Endothelial cell of umbilical vein (primary cell): ENCODE measurements around the gene CIZ1. TPM values are rescaled to one million over a fixed set of nuclear protein-coding genes. Genes with fewer than 3 reads are reported as not detected.

ENCODE experiments used
- BruUV-seq: library from RNA; stranded (reverse); fragments of 400-500 nt; replicated peaks from 2 replicates; lab custom pipeline; 2021; lab: Mats Ljungman, UMichigan
- CTCF ChIA-PET: fragments of 300-600, 350-600 bp; sonication (Branson Sonifier 250); formaldehyde crosslinking; loops from one replicate; lab custom pipeline; 2021; ENCODE audit warnings: antibody characterized with exemption, inconsistent platforms; lab: Charles Lee
- POLR2A ChIA-PET: fragments of 300-600, 350-600 bp; sonication (Branson Sonifier 250); formaldehyde crosslinking; loops from one replicate; lab custom pipeline; 2021; ENCODE audit warnings: antibody characterized with exemption, inconsistent platforms; lab: Charles Lee
- DNase-seq: peaks from one replicate; pipeline ENCODE4 v3.0.0-alpha.2; 2011; ENCODE audit warnings: low read depth, low spot score
- FAIRE-seq: peaks from 2 replicates; lab custom pipeline; 2011; peaks lifted over from hg19 to GRCh38; lab: Jason Lieb, UNC
- H2AFZ ChIP-seq: 2 replicates; pipeline ENCODE4 v1.6.0; 2012; ENCODE audit warnings: low read depth, low read length, control low read depth, inconsistent platforms
- H3K27ac ChIP-seq: 2 replicates; pipeline ENCODE4 v1.5.1; 2011; ENCODE audit warnings: low read depth, mild to moderate bottlenecking, control low read depth, low read length, moderate library complexity; ENCODE audit not compliant: insufficient read depth
- H3K27me3 ChIP-seq, 2 experiments: 2 replicates each; pipeline versions ENCODE4 v1.6.0 to v1.6.1; 2011; ENCODE audit warnings: low read length in 2 of 2, mixed read lengths in 1 of 2; ENCODE audit not compliant: control insufficient read depth in 2 of 2, insufficient read depth in 2 of 2
- H3K36me3 ChIP-seq, 2 experiments: 2 replicates in 1 of 2; 3 replicates in 1 of 2; pipeline ENCODE4 v1.5.1; 2011; ENCODE audit warnings: low read length in 2 of 2, mild to moderate bottlenecking in 1 of 2, moderate library complexity in 1 of 2; ENCODE audit not compliant: control insufficient read depth in 2 of 2, insufficient read depth in 2 of 2; ENCODE audit errors: extremely low read depth in 1 of 2
- H3K4me1 ChIP-seq: 3 replicates; pipeline ENCODE4 v1.5.1; 2011; ENCODE audit warnings: mild to moderate bottlenecking, low read length; ENCODE audit not compliant: control insufficient read depth, insufficient read depth; ENCODE audit errors: extremely low read depth
- H3K4me2 ChIP-seq: 2 replicates; pipeline ENCODE4 v1.6.1; 2011; ENCODE audit warnings: low read length, control low read depth, mixed read lengths; ENCODE audit not compliant: insufficient read depth
- H3K4me3 ChIP-seq, 3 experiments: fragments of 200-600 bp in 1 of 3; sonication (generic), shearing (Covaris generic) in 1 of 3; replicated peaks in 1 of 3; 2 replicates each; pipeline ENCODE4 v1.5.1; 2011 to 2016; ENCODE audit warnings: control low read depth in 3 of 3, low read length in 3 of 3, mild to moderate bottlenecking in 2 of 3, inconsistent platforms in 1 of 3, low read depth in 1 of 3, moderate library complexity in 1 of 3; ENCODE audit not compliant: insufficient read depth in 1 of 3
- H3K79me2 ChIP-seq: 2 replicates; pipeline ENCODE4 v1.6.0; 2012; ENCODE audit warnings: low read length, inconsistent platforms; ENCODE audit not compliant: control insufficient read depth, insufficient read depth
- H3K9ac ChIP-seq: replicated peaks from 2 replicates; pipeline ENCODE3; 2011; ENCODE audit warnings: low read length, control low read depth; ENCODE audit not compliant: insufficient read depth; ENCODE audit errors: extremely low read depth
- H3K9me1 ChIP-seq: replicated peaks from 3 replicates; pipeline ENCODE4 v1.6.0; 2011; ENCODE audit warnings: mild to moderate bottlenecking, low read length; ENCODE audit not compliant: control insufficient read depth, insufficient read depth; ENCODE audit errors: extremely low read depth
- H3K9me3 ChIP-seq: replicated peaks from 2 replicates; pipeline ENCODE4 v1.5.1; 2012; ENCODE audit warnings: low read length, inconsistent platforms; ENCODE audit not compliant: control insufficient read depth, insufficient read depth
- H4K20me1 ChIP-seq: replicated peaks from 2 replicates; pipeline ENCODE3; 2011; ENCODE audit warnings: mild to moderate bottlenecking, low read length; ENCODE audit not compliant: control insufficient read depth, insufficient read depth; ENCODE audit errors: extremely low read depth
- EZH2 ChIP-seq: IDR thresholded peaks from 2 replicates; pipeline ENCODE4 v1.6.1; 2012; ENCODE audit warnings: borderline replicate concordance, low read depth, mild to moderate bottlenecking, moderate library complexity, low read length, inconsistent platforms; ENCODE audit not compliant: severe bottlenecking
- FOS ChIP-seq: IDR thresholded peaks from 2 replicates; pipeline ENCODE4 v1.6.1; 2011; ENCODE audit warnings: mild to moderate bottlenecking, low read length, moderate library complexity, borderline replicate concordance; ENCODE audit not compliant: insufficient read depth
- GATA2 ChIP-seq: IDR thresholded peaks from 2 replicates; pipeline ENCODE4 v1.7.0; 2011; ENCODE audit warnings: low read depth, mild to moderate bottlenecking, moderate library complexity, mixed read lengths, low read length; ENCODE audit not compliant: insufficient read length, insufficient read depth
- JUN ChIP-seq: IDR thresholded peaks from 2 replicates; pipeline ENCODE4 v1.6.1; 2011; ENCODE audit warnings: borderline replicate concordance, low read depth; ENCODE audit not compliant: insufficient read length, insufficient read depth
- MAX ChIP-seq: IDR thresholded peaks from 2 replicates; pipeline ENCODE4 v1.6.1; 2011; ENCODE audit not compliant: insufficient read depth, insufficient read length
- MYC ChIP-seq: IDR thresholded peaks from one replicate; pipeline ENCODE4 v1.6.1; 2011; ENCODE audit warnings: mild to moderate bottlenecking, low read depth, low read length
- POLR2A ChIP-seq: IDR thresholded peaks from 2 replicates; pipeline ENCODE4 v1.6.1; 2012; ENCODE audit warnings: low read depth, mild to moderate bottlenecking, control low read depth, low read length
- POLR2AphosphoS5 ChIP-seq: IDR thresholded peaks from 2 replicates; pipeline ENCODE4 v1.6.1; 2012; ENCODE audit warnings: low read depth, mild to moderate bottlenecking, control low read depth, low read length, moderate library complexity; ENCODE audit not compliant: insufficient read depth
- dilution Hi-C: fragments of 300-500 bp; cut with MboI; formaldehyde crosslinking; loops from one replicate; pipeline ENCODE4 v1.15.0; 2019; ENCODE audit warnings: low sequenced_read_pairs; ENCODE audit not compliant: extremely low pct_ligation_motif_present
- intact Hi-C: fragments of 100-400 bp; cut with micrococcal nuclease; formaldehyde crosslinking; loops from one replicate; pipeline ENCODE4 v1.10.0; 2022
- polyA plus RNA-seq, 4 experiments: library from polyadenylated mRNA; depleted of rRNA in 3 of 4; stranded (reverse) in 3 of 4; unstranded in 1 of 4; fragments of >200 nt; gene quantifications; 2 replicates each; pipeline versions ENCODE4 v1.2.1 to v1.2.3, GENCODE V29; 2011 to 2012; ENCODE audit warnings: missing spikeins in 1 of 4
- total RNA-seq: library from RNA; stranded (reverse); gene quantifications from 2 replicates; pipeline ENCODE4 v1.2.3, GENCODE V29; 2021
- TF ChIP-seq, protein P1 (sequence below), 2 donors: IDR thresholded peaks; 1 replicate in 1 of 2; 2 replicates in 1 of 2; pipeline ENCODE4 v1.5.1; 2011; ENCODE audit warnings: low read length in 2 of 2, mild to moderate bottlenecking in 2 of 2, moderate library complexity in 2 of 2, control low read depth in 1 of 2, inconsistent platforms in 1 of 2, low read depth in 1 of 2; ENCODE audit not compliant: insufficient read depth in 1 of 2; ENCODE audit errors: extremely low read depth in 1 of 2

Gene CIZ1
- total and polyA plus RNA-seq, 2 donors (not counting 3 experiments of a cell fraction or from before 2014, with no cell fraction given), result 88.3 to 150 TPM

GRCh38 chr9:128120741-128121465 lies 70.5 kb downstream of the CIZ1 start:
- no TSS peak for BruUV-seq
- Histone ChIP-seq H4K20me1 (no peaks in the 10 kb centered on the region), H2AFZ (no peak overlapping the region), H3K4me2 (no peak overlapping the region), H3K36me3 (peaks cover 0 to 16% of the 10 kb centered on the region in 2 experiments), H3K9me3 (no peaks in the 10 kb centered on the region), H3K27me3 (no peaks in the 10 kb centered on the region), H3K9ac (no peak overlapping the region), H3K4me1 (peaks cover under 1% of the 10 kb centered on the region), H3K27ac (no peak overlapping the region), H3K79me2 (peaks cover 2% of the 10 kb centered on the region), H3K9me1 (no peaks in the 10 kb centered on the region), H3K4me3 (no peak overlapping the region)
- FAIRE-seq (no peak), DNase-seq (no peak)
- ChIA-PET POLR2A (no interaction called here), CTCF (interaction anchor here (1.3 kb wide), 1 partner anchor 177 kb away, joined by 3 read pairs; no protein-coding TSS in a partner anchor)
- dilution Hi-C loops, result no loop called here
- intact Hi-C loops, result no loop called here
- TF ChIP-seq MYC (no peak), EZH2 (no peak), FOS (no peak), POLR2A (no peak), JUN (no peak), GATA2 (no peak), MAX (no peak), POLR2AphosphoS5 (no peak)
- TF ChIP-seq, protein P1, sequence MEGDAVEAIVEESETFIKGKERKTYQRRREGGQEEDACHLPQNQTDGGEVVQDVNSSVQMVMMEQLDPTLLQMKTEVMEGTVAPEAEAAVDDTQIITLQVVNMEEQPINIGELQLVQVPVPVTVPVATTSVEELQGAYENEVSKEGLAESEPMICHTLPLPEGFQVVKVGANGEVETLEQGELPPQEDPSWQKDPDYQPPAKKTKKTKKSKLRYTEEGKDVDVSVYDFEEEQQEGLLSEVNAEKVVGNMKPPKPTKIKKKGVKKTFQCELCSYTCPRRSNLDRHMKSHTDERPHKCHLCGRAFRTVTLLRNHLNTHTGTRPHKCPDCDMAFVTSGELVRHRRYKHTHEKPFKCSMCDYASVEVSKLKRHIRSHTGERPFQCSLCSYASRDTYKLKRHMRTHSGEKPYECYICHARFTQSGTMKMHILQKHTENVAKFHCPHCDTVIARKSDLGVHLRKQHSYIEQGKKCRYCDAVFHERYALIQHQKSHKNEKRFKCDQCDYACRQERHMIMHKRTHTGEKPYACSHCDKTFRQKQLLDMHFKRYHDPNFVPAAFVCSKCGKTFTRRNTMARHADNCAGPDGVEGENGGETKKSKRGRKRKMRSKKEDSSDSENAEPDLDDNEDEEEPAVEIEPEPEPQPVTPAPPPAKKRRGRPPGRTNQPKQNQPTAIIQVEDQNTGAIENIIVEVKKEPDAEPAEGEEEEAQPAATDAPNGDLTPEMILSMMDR (IDR thresholded peaks at IDR 0.05; ENCODE audit: extremely low read depth in 1 of 2, insufficient read depth in 1 of 2, low read depth in 1 of 2, low read length in 2 of 2), result no peak
